ENCODE measurements around the gene LPAR2.
"Not testable (repeated sequence)": the region's sequence is repeated elsewhere in the genome, so short reads cannot be mapped to it uniquely, and the experiment has no call there.

LPAR2 gene

DNA sequence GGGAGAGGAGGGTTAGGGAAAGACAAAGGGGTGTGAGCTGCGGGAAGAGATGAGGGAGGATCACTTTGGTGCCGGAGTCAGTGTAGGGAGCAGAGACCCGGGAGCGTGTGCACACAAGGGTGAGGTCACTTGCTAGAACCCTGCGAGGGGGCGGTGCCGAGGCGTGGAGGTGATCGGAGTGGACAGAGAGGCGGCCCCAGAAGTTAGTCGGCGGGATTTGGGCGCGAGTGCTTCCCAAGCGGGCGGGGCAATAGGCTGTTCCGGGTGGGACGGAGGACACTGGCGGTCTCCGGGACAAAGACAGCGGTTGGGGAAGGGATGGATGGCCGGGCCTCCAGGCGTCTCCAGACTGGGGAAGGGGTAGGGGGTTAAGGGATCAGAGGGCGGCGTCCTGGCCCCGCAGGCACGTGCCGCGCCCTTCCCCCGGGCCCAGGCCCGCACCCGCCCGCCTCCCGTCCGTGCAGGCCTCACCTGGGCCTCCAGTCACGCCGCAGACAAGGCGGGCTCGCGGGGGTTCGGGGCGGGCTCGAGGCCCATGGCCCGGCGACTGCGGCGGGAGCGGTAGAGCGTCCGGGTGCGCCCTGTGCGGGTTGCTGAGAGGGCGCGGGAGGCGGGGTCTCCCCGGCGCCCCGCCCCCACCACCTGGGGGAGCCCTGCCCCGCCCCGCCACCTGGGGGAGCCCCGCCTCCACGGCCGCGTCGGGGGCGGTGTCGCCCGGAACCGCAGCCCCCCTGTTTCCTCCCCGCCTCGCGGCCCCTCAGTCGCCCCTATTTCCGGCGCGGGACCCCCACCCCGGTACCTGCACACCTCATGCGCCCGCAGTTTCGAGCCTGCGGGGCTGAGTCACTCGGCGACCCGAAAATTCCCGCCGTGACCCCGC lies at the start of gene LPAR2:
Gene LPAR2 (minus strand): TSS at position 600 of the 880 bp plus-strand sequence. CDS start 945 bp downstream, outside the sequence.
- no peak for DNase-seq

DNA sequence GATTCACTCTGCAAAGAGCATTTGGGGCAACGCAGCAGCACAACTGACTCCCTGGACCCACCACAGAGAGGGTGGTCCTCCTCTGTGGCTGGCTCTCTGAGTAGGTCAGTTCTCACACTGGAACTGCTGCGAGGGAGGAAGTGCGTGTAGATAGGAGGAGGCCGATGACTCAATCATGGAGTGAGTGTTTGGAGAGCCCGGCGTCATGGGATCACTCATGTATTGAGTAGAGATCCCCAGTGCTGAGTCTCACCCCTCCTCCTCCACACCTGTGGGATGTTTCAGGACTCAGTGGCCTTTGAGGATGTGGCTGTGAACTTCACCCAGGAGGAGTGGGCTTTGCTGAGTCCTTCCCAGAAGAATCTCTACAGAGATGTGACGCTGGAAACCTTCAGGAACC lies 49.6 kb upstream of the LPAR2 start:
- no peak for DNase-seq

DNA sequence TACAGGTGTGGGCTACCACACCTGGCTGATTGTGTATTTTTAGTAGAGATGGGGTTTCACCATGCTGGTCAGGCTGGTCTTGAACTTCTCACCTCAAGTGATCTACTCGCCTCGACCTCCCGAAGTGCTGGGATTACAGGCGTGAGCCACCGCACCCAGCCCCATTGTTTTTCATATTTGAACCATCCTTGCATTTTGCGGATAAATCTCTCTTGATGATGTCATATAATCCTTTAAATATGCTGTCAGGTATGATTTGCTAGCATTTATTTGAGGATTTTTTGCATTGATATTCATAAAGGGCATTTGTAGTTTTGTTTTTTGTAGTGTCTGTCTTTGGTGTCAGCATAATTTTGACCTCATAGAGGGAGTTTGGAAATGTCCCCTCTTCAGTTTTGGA lies 46.3 kb upstream of the LPAR2 start:
- no peak for DNase-seq

DNA sequence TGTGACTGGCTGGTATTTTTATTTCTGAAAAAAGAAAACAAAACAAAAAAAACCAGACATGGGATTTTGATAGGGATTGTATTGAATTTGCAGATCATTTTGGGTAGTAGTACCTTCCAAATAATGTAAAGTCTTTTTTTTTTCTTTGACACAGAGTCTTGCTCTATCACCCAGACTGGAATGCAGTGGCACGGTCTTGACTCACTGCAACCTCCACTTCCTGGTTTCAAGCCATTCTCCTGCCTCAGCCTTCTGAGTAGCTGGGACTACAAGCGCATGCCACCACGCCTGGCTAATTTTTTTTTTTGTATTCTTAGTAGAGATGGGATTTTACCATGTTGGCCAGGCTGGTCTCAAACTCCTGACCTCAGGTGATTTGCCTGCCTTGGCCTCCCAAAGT lies 44.8 kb upstream of the LPAR2 start:
- DNase-seq = no peak

DNA sequence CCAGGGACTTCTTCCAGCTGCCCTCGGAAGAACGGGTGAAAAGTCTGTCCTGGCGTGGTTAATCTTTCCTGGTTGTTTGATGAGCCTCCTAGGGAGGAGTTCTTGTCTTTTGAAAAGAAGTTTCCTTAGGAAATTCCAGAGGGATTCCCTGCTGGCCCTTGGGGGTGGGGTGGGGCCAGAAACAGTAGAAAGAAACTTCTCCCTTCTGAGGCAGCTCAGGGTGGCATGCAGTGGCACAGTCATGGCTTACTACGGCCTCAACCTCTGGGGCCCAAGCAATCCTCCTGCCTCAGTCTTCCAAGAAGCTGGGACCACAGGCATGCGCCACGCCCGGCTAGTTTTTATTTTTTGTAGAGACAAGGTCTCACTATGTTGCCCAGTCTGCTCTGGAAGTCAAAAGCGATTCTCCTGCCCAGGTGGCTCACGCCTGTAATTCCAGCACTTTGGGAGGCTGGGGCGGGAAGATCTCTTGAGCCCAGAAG lies 42.1 kb upstream of the LPAR2 start:
- no peak for DNase-seq

DNA sequence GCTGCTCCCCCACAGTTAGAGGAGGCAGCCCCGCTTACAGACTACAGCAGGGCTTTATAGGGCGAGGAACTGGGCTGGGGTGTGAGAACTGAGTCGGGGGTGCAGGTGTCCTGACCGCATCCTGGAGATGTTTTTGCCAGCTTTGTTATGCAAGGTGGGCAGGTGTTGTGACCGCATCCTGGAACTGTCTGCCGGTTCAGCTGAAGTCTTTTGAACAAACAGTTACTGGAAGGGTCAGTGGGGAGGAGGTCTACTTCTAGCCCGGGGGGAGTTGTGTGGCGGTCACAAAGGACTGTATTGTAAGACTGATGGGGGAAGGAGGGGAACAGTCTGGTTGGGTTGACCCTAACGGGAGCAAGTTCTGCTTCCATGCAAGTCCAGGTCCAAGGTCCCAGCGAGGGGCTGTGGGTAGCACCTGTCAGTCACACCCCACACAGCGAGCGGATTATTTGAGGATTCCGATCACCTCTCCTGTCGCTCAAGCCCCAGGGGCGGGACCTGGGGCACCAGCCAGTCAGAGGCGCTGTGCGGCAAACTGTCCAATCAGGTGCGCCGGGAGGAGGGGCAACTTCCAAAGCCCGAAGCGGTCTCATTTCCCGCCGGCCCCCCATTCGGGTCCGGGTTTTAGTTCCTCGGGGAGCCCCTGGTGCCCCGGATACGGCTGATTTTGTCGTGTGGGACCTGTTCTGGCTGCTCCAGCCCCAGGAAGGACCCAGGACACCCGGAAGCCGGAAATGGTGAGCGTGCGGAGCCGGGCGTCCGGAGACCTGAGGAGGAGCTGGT lies 40.4 kb upstream of the LPAR2 start, which contains the start of gene ZNF101:
Gene ZNF101 (plus strand): TSS at position 610 of the 783 bp plus-strand sequence. CDS start 125 bp downstream, at position 735.
- peak; percentile 79 to 87 for DNase-seq

DNA sequence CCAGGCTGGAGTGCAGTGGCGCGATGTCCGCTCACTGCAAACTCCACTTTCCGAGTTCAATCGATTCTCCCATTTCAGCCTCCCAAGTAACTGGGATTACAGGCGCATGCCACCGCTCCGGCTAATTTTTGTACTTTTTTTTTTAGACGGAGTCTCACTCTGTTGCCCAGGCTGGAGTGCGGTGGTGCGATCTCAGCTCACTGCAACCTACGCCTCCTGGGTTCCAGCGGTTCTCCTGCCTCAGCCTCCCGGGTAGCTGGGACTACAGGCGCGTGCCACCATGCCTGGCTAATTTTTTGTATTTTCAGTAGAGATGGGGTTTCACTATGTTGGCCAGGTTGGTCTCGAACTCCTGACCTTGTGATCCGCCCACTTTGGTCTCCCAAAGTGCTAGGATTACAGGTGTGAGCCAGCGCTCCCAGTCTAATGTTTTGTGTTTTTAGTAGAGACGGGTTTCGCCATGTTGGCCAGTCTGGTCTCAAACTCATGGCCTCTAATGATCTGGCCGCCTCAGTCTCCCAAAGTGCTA lies 37.5 kb upstream of the LPAR2 start:
- not testable (repeated sequence) for DNase-seq

DNA sequence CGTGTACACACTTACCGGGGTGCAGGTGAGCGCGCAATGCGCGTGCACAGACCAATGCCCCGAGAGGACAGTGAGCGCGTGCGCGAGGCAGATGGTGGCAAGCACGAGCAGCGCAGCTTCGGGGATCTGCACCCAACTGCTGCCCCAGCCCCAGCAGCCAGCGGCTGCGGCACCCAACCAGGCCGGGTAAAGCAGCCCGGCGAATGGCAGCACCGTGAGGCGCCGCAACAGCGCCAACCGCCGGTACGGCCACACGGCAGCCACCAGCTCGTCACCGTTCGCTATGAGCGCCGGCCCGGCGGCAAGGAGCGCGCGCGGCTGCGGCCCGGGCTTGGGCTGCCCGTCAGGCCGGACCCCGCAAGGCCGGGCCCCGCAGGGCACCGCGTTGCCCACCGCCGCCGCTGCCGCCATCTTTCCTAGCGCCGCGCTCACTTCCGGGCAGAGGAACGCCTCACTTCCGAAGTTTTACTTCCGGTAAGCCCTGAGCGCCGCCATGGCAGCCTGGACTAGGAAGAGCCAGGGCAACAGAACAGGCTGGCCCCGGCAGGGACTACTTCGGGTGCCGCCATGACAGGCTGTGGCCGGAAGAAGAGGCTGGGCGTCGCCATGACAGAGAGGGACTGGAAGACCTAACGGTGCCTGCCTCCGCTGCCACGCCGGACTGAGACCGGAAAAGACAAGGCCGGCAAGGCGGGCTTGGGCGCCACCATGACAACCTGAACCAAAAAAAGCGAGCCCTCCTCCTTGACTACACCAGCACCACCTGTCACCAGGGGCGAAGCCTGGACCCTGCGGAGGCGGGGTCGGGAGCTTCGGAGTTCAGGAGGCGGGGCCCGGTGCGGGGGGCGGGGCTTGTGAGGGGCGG lies 35.5 kb upstream of the LPAR2 start, which contains the start of gene ATP13A1:
Gene ATP13A1 (minus strand): TSS at position 421 of the 865 bp plus-strand sequence. CDS start 10 bp downstream, at position 411.
- DNase-seq = peak; percentile 82 to 93

DNA sequence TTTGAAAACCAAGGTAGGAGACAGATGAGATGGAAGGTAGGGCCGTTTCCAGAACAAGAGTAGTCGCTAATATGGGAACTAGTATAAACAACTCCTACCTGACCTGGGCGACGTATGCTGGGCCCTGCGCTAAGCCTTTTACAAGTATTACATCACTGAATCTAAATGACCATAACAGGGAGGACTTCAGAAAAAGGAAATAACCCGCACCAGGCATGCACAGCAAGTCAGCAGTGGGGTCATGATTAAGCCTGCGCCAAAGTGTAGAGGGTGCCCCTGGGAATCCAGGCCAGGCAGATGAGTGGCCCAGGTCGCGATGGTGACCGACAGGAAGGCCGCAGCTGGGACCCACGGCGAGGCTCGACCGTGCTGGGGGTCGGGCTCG lies 34.8 kb upstream of the LPAR2 start:
- DNase-seq = peak in 1 of 2 experiments; percentile 21

DNA sequence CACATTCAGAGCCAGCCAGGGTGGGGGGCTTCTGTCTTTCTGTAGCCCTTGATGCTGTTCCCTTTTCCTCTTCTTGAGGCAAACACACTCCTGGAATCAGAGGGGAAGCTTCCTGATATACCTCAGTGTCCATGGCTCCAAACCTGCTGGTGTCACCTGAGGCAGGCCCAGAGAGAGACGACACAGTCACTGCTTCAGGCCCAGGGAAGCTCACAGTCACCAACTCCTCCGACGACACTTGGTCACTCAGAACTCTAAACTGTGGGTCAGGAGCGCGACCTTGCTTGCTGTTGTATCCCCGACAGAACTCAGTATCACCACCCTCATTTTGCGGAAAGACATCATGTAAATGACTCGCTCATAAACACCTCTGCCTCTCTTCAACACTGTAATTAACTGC lies 34.3 kb upstream of the LPAR2 start:
- no peak for DNase-seq

DNA sequence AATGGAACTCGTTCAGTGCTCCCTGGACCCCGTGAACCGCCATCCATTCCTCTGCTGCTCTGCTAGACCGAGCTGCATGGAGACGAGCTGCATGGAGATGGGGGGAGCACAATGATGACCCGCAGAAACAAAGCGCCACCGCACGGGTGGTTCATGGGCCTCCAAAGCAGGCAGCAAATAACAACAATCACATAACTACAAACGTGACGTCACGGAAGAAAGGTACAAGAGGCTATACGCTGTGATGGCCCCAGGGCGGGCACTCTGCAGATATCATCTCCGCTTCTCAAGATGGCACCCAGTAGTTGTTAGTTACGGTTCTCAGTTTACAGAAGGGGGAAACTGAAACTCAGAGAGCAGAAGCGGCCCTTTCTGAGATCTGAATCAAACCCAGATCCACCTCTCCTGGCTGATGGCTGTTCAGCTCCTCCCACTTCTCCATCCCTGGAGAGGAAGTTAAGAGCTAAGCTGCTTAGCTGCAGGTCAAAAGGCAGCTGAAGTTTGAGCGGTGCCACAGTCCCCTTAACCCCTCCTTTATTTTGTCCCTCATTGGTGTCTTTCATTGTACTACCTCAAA lies 33.7 kb upstream of the LPAR2 start:
- no peak for DNase-seq

DNA sequence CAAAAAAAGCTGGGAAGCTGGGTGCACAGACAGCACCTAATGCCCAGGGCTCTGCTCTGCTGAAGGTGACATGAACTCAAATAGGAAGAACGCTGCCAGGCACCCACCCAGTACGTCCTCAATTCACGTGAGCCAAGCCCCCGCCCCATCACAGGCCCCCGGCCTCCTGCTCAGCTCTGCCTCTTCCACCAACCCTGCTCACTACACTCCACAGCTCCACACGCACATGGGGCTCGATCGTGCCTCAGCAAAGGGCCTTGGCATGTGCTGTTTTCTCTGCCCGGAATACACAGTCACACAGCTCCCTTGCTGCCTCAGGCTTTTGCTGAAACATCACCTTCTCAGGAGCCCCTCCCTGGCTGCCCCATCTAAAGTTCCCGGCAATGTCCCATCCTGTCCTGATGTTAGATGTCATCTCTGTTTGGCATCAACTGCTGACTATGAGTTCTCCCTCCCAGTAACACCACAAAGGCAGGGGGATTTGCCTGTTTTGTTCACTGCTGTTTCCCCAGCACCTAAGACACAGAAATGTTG lies 33.2 kb upstream of the LPAR2 start:
- no peak for DNase-seq

DNA sequence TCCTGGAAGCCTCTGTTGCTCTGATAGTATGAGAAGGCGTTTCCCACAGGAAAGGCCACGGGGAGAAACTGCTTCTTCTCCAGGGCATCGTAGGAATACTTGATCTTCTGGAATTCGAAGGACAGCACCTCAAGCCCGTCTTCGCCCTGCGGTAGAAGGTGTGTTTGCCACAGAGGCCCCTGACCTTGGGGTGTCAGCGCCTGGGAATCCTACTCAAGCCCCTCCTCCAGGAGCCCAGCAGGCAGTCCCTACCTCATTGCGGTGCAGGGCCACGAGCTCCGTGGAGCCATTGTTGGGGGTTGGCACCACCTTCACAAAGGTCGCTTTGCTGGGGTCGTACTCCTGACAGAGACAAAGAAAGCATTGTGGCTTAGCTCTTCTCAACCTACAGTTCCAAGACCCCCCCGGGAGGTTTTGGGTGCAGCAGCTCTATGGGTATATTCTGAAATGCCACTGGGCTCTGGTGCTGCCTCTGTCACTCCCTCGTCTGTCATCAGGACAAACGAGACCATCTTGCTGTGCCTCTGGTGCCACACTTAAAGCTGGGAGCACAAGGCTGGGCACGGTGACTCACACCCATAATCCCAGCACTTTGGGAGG lies 31.7 kb upstream of the LPAR2 start:
- DNase-seq = no peak

DNA sequence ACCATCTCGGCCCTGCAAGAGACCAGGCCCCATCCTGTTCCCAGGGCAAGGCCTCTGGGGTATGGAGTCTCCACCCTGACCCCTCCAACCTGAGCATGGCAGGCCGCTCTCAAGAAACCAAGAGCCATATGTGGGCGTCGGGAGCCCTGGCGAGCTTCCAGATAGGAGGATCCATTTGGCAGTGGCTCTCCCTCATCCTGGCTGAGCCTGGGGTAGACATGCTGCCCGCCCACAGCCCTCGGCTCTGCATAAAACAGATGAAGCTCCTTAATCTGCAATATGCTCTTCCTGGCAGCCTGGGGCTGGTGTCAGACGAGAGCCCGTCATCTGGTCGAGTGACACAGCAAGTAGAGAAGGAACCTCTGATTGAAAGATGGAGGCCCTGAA lies 29.4 kb upstream of the LPAR2 start:
- DNase-seq = no peak

DNA sequence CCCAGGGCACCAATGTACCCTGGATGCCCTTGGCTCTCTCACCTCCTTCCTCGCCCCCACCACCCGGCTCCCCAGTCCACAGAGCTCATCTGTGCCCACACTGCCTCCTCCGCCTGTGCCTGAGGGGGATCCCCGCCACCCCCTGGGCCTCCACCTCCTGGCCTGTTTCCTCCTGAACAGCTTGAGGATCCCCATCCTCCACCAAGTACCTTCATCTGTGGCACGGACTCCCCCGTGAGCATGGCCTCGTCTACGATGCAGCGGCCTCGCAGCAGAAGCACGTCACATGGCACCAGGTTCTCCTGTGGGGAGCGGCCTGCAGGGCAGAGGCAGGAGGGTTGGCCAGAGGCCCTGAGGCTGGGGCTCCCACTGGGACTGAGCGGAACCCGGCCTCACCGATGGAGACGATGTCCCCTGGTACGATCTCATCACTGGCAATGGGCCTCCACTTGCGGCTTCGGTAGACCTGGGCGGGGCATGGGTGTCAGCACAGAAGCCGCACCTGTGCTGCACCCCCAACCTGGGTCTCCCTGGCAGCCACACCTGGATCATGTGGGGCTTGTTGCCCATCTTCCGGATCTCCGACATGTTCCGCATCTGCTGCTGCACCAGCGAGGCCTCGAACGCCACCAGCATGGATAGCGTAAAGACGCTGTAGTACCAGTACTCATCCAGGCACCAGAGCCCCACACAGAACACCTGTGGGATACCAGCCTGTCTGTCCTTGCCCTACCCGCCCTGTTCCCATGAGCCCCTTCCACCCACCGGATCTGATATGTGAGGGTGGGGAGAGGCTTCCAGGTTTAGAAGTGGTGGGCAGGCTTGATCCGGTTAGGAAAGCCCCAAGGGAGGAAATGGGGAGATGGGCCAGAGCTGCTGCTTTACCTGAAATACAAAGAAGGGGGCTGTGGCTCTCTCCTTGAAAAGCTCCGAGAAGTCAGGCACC lies 28.7 kb upstream of the LPAR2 start:
- no peak for DNase-seq

DNA sequence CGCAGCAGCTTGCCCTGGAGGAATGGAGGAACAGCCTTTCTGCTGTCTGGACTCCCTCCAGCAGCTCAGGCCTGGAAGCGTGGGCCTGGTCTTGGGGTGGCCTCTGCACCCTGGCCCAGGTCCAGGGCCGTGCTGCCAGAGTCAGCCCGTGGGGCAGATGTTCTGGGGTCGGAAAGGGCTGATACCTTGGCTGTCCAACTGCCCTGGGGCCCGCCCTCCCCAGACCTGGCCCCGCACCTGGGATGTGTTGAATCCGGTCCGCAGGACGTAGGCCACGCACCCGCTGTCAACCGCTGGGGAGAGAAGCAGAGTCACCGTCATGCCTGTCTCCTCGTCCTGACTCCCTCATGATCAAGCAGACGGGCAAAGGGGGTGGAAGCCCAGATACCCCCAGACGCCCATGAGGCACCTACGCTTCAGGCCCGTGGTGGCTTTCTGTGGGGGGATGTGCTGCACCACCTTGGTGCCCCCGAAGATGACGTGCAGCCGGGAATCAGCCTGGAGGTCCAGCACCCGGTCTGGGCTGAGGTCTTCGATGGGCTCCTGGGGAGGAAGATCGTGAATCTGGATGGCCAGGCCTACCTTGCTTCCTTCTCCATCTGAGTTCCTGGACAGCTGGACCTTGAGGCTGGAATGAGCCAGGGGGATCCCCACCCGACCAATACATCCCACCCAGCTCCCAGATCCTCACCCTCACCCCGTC lies 27.8 kb upstream of the LPAR2 start:
- no peak for DNase-seq

DNA sequence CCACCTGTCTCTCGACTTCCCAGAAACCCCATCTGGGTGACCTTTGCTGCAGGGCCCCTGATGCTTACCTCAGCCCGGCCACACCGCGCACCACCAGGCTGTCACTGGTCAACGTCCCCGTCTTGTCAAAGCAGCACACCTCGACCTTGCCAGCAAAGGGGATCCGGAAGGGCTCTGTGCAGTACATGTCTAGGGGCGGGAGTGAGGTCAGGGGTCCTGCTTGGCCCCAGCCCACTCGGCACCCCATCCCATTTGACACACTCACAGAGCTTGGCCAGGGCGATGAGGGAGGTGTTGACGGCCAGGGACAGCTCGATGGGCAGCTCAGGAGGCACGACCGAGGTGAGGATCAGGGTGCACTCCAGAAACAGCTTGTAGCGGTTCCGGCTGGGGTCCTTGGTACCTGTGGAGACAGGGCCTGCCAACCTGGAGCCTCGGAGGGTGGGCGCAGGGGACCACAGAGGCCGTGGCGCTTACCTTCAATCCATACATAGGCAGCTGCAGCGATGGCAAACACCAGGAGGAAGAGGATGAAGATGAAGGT lies 27.1 kb upstream of the LPAR2 start:
- no peak for DNase-seq

DNA sequence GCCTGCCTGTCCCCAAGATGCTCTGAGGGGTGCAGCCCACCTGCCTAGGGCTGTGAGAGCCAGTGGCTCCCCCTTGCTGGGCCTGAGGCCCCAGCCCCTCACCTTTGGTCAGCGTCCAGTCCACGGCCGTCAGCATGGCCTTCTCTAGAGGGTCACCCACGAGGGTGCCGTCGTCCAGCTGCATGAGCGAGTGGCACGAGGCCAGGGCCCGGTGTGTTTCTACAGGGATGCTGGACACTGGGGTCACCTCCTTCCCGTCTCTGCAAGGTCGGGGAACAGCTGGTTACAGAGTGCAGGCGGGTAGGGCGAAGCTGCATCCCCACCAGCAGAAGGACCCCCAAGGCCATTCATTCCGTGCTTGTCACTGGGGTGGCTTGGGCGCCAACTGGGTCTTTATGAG lies 26.4 kb upstream of the LPAR2 start:
- DNase-seq = no peak

DNA sequence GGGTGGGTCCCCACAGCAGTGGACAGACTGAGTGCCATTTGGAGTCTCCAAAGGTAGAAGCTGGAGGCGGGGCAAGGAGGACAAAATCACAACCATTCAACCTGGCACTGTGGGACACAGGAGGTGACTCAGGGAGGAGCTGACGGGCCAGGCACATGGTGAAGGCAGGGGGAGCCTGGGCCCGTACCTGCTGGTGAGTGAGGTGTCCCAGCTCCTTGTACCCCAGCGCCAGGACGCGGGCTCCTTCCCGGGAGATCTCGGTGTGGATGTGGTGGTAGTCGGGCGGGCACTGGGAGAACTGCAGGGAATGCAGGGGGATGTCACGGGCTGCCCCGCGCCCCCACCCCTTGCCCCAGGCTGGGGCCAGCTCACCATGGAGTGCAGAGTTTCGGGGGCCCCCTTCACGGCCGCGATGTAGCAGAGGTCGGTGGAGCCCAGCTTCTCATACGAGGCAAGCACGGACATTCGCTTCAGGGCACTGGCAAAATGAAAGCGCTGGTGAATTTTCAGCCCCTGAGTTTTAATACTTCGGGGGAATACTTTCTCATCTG lies 25.7 kb upstream of the LPAR2 start:
- DNase-seq = no peak

All from SW 1271 (cell line).